ENCODE data around the gene CLCN1.

DNA sequence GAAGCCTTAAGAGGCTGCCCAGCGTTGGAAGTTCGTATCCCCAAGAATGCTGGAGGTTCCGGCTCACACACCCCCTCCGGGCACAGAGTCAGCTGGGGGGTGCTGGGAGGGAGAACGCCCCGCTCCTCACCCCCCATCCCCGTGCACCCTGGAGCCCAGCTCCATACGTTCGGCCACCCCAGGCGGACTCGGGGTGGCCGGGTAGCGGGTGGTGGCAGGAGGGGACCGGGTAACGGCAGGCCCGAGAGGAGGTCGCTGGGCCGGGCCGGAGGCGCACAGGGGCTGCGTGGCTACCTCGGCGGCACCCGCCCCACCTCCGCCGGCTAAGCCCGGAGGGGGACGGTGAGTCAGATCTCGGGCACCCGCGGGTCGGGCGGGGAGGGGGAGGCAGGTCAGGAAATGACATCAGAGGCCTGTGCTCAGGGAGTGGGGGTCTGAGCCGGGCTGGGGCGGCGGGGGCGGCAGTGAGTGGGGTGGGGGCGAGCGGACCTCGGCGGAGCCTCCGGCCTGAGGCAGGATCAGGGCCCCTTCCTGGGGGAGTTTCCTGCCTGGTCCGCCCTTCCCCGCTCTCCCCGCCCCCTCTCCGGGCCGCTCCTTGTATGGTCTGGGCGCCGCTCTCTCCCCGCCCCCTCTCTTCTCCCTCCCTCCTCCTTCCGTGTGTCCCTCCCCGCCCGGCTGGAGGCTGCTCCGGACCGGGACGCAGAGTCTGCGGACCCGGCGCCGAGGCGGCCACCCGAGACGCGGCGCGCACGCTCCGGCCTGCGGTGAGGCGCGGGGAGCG is 64.9 kb downstream of the CLCN1 start, which contains the start of gene ZYX:
- TF ChIP-seq, protein P1, sequence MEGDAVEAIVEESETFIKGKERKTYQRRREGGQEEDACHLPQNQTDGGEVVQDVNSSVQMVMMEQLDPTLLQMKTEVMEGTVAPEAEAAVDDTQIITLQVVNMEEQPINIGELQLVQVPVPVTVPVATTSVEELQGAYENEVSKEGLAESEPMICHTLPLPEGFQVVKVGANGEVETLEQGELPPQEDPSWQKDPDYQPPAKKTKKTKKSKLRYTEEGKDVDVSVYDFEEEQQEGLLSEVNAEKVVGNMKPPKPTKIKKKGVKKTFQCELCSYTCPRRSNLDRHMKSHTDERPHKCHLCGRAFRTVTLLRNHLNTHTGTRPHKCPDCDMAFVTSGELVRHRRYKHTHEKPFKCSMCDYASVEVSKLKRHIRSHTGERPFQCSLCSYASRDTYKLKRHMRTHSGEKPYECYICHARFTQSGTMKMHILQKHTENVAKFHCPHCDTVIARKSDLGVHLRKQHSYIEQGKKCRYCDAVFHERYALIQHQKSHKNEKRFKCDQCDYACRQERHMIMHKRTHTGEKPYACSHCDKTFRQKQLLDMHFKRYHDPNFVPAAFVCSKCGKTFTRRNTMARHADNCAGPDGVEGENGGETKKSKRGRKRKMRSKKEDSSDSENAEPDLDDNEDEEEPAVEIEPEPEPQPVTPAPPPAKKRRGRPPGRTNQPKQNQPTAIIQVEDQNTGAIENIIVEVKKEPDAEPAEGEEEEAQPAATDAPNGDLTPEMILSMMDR (conservative IDR thresholded peaks at IDR 0.05; ENCODE audit: low read length), result no peak
- no peak for TF ChIP-seq EZH2phosphoT487 (IDR thresholded peaks at IDR 0.05; ENCODE audit: borderline replicate concordance)
